Activated CD4-positive, alpha-beta T cell treated with anti-CD3 and anti-CD28 coated beads, Interleukin-2, amount 50 U/mL, for 48 hours (primary cell): ENCODE measurements around the gene SLC27A5.
"Not testable (repeated sequence)": the region's sequence is repeated elsewhere in the genome, so short reads cannot be mapped to it uniquely, and the experiment has no call there.

Source experiments
- DNase-seq, 2 experiments: peaks; one replicate each; pipeline ENCODE4 v3.0.0-alpha.2; 2020

Gene SLC27A5

DNA sequence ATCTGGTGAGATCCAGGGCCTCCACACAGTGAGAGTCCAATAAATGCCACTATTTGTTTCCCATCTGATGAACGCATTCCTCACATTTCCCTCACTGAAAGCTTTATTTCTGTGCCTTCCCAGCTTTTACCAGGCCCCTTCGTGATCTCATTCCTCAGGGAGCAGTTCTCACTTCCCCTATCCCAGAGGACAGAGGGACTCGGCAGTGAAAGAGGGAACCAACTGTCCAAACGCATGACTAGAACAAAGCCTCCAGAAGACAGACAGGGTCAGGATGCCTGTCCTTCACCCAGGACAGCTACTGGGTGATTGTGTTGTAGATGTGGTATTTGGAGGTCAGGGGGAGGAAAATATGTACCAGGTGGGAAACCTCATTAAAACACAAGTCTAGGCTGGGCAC lies 9.9 kb upstream of the SLC27A5 start:
- DNase-seq, result no peak

DNA sequence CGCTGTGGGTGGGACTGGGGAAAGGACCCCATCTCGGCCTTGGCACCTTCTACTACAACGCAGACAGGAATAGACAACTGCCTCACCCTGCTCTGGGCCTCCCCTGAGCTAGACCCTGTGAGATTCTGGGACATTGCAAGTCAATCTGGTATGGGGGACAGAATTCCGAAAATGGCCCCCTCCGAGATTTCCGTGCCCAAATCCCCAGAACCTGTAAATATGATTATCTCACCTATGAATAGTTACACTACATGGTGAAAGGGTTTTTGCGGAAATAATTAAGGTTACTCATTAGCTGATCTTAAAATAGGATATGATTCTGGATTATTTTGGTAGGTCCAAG lies 8.4 kb upstream of the SLC27A5 start:
- no peak for DNase-seq

DNA sequence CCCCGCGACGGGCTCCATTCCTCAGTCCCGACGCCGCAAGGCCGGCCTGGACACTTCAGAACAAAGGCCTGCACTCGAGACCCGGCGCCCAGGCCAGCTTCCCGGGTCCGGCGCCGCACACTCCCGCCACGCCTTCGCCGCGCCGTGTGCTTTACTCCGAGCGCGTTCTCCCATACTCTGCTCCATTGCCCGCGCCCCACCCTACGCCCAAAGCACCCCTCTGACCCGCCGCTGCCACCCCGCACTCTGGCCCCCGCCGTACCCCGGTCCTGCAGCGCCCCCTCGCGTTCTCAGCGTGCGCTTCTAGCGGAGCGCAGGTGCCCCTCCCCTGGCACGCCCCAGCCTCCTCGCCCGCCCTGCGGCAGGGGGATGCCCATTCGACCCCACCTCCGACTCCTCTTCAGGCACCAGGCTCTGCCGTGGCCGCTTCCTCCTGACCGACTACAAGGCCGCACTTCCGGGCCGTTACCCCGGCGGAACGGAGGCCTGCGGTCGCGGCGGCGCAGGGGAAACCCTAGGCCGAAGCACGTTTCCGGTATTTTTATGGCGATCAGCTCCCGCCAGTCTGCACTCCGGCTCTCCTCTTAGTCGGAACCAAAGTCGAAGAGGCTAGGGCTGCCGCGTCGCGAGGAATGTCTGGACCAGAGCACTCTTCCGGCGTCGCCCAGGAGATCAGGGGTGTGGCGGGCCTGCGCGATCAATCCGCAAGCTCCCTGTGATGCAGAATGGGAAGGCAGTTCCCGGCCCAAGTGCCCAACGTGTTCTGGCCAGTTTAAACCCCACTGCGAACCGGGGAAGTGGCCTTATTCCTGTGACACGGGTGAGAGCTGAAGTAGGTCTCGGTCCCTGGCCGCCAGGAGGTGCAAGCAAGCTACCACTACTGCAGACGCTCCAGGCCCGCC lies 7.8 kb upstream of the SLC27A5 start, which contains the start of gene ZBTB45:
Gene ZBTB45 (minus strand): TSS at position 456 of the 902 bp plus-strand sequence. CDS start 2,137 bp downstream, outside the sequence.
- DNase-seq, result peak; percentile 89 to 94

DNA sequence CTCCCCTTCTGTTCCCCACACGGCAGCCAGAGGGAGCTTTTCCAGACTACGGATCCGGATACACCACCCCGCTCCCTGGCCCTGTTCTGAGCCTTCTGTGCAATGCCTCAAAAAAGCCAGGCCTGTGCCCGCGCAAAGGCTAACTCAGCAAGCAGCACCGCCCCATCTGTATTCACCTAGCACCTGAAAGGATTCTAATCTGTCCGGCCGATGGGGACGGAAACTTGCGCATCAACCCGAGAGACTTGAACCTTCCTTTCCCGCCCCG lies 7.2 kb upstream of the SLC27A5 start:
- DNase-seq, result peak; percentile 64 to 70

DNA sequence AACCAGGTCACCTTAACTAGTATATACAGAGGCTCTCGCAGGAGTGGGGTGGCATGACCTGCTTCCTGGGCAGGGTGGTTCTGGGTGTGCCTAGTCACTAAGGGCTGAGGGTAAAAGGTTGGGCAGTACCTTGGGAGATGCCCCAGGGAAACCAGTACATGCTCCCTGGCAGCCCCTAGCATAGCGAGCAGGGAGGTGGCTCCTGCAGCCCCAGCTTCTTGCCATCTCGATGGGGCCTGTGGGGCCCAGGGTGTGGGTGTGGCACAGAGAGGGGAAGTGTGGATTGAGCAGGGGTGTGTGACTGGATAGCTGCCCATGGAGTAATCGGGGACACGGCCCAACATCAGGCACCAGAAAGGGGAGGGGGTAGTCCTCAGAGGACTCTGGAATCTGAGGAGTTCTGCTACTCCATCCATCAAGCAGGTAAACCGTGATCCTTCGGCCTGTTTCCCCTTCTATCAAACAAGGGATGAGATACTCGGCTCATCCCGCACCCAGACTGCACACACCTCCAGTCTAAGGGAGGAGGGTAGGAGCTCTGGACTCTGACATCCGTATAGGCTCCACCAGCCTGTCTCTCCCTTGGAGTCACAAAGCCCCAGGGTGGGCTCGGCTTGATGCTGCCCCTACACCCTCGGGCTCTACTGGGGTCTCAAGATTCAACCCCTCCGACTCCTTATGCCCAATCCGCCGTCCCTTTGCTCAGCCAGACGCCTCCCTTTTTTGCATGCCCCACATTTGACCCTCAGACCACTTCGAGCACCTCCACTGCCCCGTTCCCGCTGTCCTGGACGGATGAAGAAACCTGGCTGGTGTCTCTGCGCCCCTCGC lies 6.7 kb upstream of the SLC27A5 start:
- peak in 1 of 2 experiments; percentile 38 for DNase-seq

DNA sequence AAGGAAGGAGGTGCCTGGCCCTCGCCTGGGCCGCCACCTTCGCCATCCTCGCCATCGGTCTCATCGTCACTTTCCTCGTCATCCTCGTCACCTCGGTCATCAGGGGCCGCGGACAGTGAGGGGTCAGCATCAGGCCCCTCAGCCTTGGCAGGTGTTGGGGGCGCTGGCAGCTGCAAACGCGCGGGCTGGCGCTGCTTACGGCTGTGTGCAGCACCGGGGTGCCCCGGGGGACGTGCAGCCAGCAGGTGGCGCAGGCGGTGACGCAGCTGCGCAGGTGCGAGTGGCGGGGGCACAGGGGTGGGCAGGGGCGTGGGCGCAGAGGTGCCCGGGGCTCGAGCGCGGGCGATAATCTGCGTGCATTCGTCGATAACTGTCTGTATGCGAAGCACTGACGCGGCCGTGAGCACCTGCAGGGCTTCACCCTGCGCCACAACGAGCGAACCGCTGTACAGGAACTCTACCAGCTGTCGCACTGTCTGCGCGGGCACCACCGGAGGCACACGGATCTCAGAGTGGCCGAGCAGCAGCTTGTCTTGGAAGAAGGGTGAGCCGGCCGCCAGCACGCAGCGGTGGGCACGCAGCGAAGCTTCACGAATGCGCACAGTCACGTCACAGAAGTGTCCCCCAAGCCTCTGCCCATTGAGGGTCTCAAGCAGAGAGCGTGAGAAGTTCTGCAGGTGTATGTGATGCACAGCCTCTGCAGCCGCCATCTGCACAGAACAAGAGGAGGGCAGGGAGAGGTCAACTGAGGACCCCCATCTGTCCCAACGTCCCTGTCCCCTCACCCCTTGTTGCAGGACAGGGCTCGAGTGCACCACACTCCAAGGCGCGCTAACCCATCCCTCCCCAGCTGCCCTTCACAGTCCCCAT lies 5.4 kb upstream of the SLC27A5 start:
- no peak for DNase-seq

DNA sequence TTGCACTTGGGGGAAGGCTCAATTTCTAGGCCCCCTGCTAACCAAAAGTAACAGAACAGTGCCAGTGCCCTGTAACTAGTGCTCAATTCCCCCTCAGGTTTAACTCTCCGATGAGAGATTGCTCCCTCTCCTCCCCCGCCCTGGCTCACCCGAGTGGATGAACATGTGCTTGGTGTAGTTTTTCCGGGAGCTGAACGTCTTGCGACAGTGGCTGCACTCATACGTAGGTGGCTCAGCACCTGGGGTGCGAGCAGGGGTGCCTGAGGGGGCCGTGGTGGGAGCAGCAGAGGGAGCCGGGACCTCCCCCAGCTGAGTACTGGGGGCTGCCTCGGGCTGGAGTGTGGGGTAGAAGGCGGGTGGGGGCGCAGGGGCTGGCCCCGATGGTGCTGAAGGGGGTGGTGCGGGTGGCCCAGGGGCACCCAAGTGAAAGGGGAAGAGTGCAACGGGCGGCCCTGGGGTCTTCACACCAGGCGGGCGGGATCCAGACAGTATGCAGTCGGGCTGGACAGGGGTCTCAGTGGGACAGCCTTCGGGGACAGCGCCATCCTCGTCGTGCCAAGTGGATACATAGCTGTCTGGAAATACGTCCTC lies 4.5 kb upstream of the SLC27A5 start:
- DNase-seq, result no peak

DNA sequence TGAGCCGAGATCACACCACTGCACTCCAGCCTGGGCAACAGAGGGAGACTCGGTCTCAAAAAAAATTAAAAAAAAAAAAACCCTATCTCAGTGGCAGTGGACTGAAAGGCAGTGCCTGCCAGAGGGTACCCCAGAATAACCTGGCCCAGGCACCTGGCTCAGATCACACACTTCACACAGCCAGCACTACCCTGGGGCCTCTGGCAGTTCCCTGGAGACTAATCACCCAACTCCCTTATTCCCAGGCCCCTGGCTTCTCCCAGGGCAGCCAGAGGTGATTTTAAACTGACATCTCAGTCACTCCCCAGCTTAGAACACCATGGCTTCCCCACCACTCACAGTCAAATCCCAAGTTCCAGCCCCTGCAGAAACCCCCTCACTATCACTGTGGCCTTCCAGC lies 3.5 kb upstream of the SLC27A5 start:
- no peak for DNase-seq

DNA sequence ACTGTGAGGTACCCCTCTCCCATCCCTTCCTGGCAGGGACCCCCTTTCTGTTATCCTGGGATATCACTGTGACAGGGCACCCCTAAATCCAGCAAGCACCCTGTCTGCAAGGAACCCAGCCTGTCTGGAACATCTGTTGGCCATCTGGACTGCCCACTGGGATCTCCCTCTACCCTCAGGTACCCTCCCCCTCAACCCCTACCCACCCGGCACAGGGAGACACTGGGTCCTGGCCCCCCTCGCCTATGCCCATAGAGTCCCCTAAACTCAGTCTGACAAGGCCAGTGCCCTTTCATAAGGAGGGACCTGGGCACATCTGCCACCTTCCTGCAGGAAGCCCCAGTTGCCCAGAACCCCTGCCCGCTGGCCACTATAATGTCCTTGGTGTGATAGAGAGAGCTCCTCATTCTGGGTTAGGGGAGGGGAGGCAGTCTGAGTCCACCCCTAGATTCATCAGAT lies 2.8 kb upstream of the SLC27A5 start:
- no peak for DNase-seq

DNA sequence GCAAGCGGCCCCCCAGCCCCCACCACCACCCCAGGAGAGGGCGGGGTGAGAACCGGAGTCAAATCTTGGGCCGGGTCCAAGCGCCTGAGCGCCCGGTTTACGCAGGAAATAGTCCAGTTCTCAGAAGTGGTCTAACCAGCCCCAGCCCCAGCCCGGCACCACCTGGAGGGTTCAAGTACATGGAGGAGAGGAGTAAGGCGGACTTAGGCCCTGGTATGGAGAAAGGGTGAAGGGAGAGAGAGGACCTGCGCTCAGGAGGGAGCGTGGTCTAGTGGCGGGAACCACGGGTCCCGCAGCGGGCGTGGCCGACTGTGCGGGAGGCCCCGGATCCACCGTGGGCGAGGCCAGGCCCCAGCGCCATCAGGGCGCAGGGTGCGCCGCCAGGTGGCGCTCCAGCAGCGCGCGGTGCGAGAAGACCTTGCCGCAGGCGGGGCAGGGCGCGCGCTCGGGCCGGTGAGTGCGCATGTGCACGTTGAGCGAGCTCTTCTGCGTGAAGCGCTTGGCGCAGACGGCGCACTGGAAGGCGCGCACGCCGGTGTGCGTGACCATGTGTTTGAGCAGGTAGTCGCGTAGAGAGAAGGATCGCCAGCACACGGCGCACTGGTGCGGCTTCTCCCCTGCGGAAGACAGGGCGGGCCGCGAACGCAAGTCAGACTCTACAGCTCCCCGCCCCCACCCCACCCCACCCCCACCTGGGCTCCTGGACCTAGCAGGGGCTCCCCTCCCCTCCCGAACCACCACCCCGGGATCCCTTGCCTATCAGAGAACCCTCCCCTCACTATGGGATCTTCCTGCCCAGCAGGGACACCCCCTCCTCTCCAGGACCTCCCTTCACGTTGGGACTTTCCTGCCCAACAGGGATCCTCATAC lies 2.1 kb upstream of the SLC27A5 start:
- DNase-seq, result peak; percentile 96 to 97

DNA sequence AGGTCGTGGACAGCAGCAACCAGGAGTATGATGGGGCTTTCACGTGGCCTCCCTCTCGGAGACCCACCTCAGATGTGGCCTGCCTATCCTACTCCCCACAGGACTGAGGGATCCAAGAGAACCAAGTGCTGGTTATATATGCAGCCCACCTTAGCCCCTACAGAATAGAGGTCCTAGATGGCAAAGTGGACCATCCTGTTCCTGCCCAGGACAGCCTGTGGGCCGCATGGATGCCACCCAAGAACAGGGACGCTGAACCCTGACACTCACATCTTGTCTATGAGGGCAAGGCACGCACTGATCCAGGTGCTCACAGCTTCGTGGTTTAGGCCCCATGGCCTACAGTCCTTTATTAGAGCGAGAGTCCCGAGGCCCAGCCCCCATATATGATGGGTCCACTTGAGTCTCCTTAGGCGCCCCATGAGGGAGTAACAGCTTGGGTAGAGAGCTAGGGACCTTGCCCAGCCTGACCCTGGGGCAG lies 1.5 kb upstream of the SLC27A5 start:
- peak in 1 of 2 experiments; percentile 23 for DNase-seq

DNA sequence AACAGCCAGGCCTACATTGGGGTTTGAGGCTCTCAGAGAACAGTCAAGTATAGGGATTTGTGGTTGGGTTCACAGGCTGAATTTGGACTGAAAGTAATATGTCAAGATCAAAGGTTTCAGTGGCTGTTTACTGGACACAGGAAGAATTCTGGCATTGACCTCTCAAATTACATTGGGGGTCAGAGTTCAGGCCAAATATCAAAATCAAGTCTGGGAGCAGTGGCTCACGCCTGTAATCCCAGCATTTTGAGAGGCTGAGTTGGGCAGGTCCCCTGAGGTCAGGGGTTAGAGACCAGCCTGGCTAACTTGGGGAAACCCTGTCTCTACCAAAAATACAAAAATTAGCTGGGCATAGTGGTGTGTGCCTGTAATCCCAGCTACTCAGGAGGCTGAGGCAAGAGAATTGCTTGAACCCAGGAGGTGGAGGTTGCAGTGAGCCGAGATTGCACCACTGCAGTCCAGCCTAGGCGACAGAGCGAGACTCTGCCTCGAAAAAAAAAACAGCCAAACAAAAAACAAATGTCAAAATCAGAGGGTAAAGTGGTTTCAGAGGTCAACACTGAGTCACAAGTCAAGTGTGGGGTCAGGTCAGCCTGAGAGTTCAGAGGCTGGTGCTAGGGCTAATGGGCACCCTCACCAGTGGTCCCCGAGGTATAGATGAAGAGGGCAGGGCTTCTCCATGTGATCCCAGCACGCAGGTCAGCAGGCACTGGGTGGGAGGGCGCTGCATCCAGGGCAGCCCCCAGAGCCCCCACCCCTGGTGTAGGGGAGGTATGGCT lies 1.5 kb downstream of the SLC27A5 start:
- no peak for DNase-seq

DNA sequence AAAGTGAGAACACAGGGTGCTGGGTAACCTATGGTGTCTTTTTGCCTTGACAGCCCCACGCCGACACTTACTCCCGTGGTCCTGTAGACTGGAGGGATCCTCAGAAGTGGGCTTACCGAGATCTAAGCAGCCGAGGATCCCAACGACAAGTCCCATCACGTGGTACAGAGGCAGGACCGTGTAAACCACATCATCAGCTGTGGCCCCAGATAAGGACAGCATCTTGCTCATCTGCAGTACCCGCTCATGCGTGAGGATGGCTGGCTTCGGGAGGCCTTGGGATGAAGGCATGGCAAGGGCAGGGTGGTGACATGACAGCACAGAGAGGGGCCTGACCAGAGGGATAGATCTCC lies 2.1 kb downstream of the SLC27A5 start:
- DNase-seq, result no peak

DNA sequence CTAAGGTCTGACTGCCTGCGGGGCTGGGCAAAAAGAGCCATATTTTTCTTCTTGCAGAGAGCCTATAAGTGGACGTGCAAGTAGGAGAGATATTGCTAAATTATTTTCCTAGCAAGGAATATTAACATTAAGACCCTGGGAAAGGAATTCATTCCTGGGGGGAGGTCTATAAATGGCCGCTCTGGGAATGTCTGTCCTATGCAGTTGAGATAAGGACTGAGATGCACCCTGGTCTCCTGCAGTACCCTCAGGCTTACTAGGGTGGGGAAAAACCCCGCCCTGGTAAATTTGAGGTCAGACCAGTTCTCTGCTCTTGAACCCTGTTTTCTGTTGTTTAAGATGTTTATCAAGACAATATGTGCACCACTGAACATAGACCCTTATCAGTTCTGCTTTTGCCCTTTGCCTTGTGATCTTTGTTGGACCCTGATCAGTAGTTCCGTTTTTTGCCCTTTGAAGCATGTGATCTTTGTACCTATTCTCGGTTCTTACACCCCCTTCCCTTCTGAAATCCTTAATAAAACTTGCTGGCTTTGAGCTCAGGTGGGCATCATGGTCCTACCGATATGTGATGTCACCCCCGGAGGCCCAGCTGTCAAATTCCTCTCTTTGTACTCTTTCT lies 4.1 kb downstream of the SLC27A5 start:
- DNase-seq, result not testable (repeated sequence)

DNA sequence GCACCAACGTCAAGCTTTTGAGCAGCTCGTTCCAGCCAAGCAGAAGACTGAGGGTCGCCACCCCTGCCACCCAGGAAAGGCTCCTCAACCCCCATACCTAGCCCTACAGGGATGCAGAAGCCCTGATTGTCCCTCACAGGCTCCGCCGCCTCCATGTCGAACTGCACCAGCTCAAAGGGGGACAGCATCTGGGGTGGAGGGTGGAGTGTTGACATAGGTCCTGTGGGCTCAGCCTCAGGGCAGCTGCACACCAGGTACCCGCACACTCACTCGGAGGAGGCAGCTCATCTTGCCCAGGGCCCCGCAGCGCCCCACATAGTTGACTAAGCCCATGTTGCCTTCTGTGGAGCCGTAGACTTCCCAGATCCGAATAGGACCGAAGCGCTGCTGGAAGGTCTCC lies 11.6 kb downstream of the SLC27A5 start:
- no peak for DNase-seq

DNA sequence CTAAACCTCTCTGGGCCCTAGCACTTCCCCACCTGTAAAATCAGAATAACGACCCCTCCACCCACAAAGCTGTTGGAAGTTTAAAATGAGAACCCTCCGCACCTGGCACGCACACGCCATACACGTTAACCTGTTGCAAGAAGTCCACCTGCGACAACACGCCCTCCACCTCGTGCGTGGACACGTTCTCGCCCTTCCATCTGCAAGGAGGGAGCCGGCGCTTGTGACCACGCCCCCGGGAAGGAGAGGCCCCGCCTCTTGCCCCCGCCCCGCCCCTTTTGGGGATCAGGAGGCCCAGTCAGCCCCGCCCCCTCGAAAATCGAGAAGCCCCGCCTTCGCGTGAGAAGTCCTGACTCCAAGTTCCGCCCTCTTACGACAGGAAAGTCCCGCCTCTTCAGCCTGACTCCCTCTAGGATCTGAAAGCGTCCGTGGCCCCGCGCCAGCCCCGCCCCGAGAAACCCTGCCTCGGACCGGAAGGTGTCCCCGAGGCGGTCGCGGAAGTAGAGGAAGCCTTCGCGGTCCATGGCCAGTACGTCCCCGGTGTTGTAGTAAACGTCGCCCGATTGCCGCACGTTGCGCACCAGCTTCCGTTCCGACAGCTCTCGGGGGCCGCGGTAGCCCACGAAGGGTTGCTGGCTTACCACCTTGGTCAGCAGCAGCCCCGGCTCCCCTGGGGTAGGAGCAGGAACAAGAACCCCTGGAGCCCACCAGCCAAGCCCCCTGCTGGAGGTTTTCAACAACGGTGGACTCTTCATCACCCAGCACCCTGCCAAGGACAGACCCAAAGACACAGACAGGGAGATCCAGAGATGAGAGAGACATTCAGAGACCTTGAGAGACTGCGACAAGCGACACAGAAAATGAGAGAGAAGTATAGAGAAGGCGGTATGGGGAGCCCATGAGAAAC lies 12.5 kb downstream of the SLC27A5 start:
- peak; percentile 100 for DNase-seq

DNA sequence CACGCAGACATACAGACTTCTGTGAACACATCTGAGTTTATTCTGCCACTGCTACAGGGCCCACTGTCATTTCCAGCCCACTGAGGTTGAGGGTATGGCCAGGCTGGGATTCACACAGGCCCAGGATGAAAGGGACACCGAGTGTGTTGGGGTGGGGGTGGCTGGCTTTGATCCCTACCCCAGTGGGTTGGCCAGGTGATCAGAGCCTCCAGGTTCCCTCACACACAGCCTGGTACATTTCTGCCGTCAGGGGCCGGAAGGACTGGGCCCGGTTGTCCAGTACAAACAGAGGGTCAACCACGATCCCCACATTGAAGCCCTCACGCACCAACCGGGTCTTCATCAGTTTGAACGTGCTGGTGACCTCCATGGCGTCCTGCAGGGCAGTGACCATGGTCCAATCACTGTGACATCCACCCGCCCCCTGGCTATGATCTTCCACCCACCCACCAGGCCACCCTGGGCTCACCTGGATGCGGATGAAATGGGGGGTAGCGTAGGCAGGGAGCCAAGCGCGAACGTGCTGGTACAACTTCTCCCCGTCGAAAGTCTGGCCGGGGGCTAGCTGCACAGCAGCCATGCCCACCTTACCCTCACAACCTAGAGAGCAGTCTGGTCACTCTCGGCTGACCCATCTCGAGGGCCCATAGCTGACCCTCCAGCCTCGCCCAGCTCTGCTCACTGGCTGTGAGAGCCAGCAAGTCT lies 13.3 kb downstream of the SLC27A5 start:
- DNase-seq, result no peak

DNA sequence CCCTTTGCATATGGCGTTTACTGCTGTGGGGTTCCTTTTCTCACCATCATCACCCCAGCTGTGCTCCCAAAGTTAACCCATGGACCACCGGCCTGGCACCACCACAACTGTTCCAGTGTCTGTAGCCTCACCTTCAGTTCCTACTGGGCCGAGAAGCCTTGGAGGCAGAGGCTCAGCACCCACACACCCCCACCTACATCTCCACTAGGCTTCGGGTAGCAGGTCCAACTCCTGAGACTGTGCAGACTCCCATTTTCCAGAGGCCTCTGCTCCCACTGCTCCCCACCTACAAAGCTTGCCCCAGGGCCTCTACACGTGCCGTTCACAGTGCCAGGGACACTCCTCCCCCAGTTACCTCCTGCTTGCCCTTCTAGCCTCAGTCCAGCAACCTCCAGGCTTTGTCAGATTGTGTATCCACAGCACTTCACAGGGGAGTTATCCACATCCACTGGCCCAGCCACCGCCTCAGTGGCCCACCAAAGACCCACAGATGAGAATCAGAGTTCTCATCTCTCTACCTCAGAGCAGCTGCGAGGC lies 14.1 kb downstream of the SLC27A5 start:
- no peak for DNase-seq
